ENCODE data around the gene LCN6. TPM values are rescaled to one million over a fixed set of nuclear protein-coding genes. Genes with fewer than 3 reads are reported as not detected.

Gene LCN6
- total and polyA plus RNA-seq, 10 of the 15 experiments (the other 5 are each of a cell fraction or from before 2014, with no cell fraction given): not detected

DNA sequence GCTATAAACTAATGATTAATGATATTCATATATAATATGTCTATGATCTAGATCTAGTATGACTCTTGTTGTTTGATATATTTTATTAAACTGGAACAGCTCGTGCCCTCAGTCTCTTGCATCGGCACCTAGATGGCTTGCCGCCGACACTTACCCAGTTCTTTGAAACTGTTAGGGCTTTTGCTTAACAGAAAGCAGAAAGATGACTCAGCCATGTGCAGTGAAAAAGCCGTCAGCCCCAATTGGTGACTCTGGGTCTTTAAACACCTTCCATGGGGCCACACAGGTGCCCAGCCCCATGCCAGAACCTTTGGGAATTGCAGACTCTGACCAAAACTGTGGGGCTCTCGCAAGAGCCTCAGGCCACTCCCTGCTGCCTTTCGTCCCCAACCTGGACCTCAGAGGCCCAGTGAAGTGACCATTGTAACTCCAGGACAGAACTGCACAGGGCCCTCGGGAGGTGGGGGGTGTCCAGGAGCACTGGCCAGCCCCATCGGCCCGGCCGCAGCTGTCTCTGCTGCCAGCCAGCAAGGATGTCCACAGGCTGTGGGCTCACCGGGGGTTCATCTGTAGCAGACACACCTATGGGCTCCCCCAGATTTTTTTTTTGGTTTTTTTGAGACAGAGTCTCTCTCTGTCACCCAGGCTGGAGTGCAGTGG lies 13.4 kb downstream of the LCN6 start:
- Histone ChIP-seq H3K4me1 (ENCODE audit: control insufficient read depth, insufficient read depth, low read length) (no peaks in the 10 kb centered on the region), H3K4me2 (ENCODE audit: control insufficient read depth, insufficient read depth) (no peak overlapping the region), H3K4me3 (no peak overlapping the region), H3K36me3 (ENCODE audit: control insufficient read depth in 2 of 2, insufficient read depth in 2 of 2, low read length in 1 of 2) (no peaks in the 10 kb centered on the region), H3K79me2 (ENCODE audit: control insufficient read depth, insufficient read depth, low read length) (peaks cover under 1% of the 10 kb centered on the region; the same call in 1 of the 2 replicates), H2AFZ (ENCODE audit: control insufficient read depth, low read depth, low read length) (no peak overlapping the region), H3K9ac (ENCODE audit: control insufficient read depth, insufficient read depth, low read length) (no peak overlapping the region), H3K27ac (ENCODE audit: control insufficient read depth, insufficient read depth) (no peak overlapping the region), H4K20me1 (ENCODE audit: control insufficient read depth, insufficient read depth) (no peaks in the 10 kb centered on the region), H3K9me3 (replicated peaks; ENCODE audit: control insufficient read depth, insufficient read depth, low read length) (no peaks in the 10 kb centered on the region), H3K27me3 (replicated peaks in 1 of 2; ENCODE audit: control insufficient read depth in 2 of 2, insufficient read depth in 2 of 2, low read length in 1 of 2) (no peaks in the 10 kb centered on the region)
- in situ Hi-C loops (cut with MboI): no loop called here
- DNase-seq (ENCODE audit: low read depth, low spot score): no peak
- FAIRE-seq: no peak
- WGBS (ENCODE audit: insufficient coverage, insufficient replicate concordance, low lambda C conversion rate, missing lambda C conversion rate): 60% methylated on average over 11 of the region's 12 CpGs
- TF ChIP-seq NR2C1 (IDR thresholded peaks at IDR 0.05) (no peak), ZNF217 (IDR thresholded peaks at IDR 0.05) (no peak), ZBTB11 (CRISPR knock-in tag; IDR thresholded peaks at IDR 0.05) (no peak), BRCA1 (IDR thresholded peaks at IDR 0.05; ENCODE audit: low read depth, low read length) (no peak), GABPA (IDR thresholded peaks at IDR 0.05; ENCODE audit: low read depth) (no peak), TBL1XR1 (IDR thresholded peaks at IDR 0.05; ENCODE audit: low read depth, low read length) (no peak), YBX1 (IDR thresholded peaks at IDR 0.05) (no peak), POLR2AphosphoS5 (IDR thresholded peaks at IDR 0.05; ENCODE audit: low read length) (no peak), ZNF24 (IDR thresholded peaks at IDR 0.05) (no peak), NFXL1 (IDR thresholded peaks at IDR 0.05; ENCODE audit: borderline replicate concordance) (no peak), RBBP5 (conservative IDR thresholded peaks at IDR 0.05) (no peak)
- TF ChIP-seq, protein P1, sequence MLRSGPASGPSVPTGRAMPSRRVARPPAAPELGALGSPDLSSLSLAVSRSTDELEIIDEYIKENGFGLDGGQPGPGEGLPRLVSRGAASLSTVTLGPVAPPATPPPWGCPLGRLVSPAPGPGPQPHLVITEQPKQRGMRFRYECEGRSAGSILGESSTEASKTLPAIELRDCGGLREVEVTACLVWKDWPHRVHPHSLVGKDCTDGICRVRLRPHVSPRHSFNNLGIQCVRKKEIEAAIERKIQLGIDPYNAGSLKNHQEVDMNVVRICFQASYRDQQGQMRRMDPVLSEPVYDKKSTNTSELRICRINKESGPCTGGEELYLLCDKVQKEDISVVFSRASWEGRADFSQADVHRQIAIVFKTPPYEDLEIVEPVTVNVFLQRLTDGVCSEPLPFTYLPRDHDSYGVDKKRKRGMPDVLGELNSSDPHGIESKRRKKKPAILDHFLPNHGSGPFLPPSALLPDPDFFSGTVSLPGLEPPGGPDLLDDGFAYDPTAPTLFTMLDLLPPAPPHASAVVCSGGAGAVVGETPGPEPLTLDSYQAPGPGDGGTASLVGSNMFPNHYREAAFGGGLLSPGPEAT (IDR thresholded peaks at IDR 0.05; ENCODE audit: low read depth): no peak
- no peak for ATAC-seq
- SMC1A ChIA-PET (ENCODE audit: uncharacterized antibody, unreplicated experiment): no interaction called here
- no TSS peak for BruUV-seq (replicated peaks)
- RAD21 ChIA-PET (ENCODE audit: unreplicated experiment): no interaction called here
- intact Hi-C loops (cut with micrococcal nuclease; ENCODE audit: unreplicated experiment): no loop called here
- CTCF ChIA-PET: no interaction called here
- POLR2A ChIA-PET: no interaction called here
